GM12878 (cell line): ENCODE measurements around the gene RAB3B. TPM values are rescaled to one million over a fixed set of nuclear protein-coding genes. Genes with fewer than 3 reads are reported as not detected.

Experiments
- DPF2 ChIP-seq: fragments of 450-650 bp; IDR thresholded peaks from 2 replicates; pipeline ENCODE4 v1.6.1; 2017; ENCODE audit warnings: mild to moderate bottlenecking
- E2F8 ChIP-seq: fragments of 450-650 bp; IDR thresholded peaks from 2 replicates; pipeline ENCODE4 v1.6.1; 2018; ENCODE audit warnings: mild to moderate bottlenecking, low read depth, moderate library complexity; ENCODE audit not compliant: partially characterized antibody
- E4F1 ChIP-seq: fragments of 450-650 bp; IDR thresholded peaks from 2 replicates; pipeline ENCODE4 v1.6.1; 2018; ENCODE audit warnings: borderline replicate concordance, mild to moderate bottlenecking; ENCODE audit not compliant: partially characterized antibody
- ELK1 ChIP-seq: IDR thresholded peaks from 2 replicates; pipeline ENCODE4 v1.6.1; 2012; ENCODE audit warnings: low read depth, low read length, improper control_type of control experiment
- FOXK2 ChIP-seq: fragments of 450-650 bp; IDR thresholded peaks from 2 replicates; pipeline ENCODE4 v1.6.1; 2017; ENCODE audit warnings: mild to moderate bottlenecking, moderate library complexity
- HDGF ChIP-seq: fragments of 450-650 bp; IDR thresholded peaks from 2 replicates; pipeline ENCODE4 v1.6.1; 2016; ENCODE audit warnings: antibody characterized with exemption
- NR2F1 ChIP-seq: fragments of 450-650 bp; conservative IDR thresholded peaks from 2 replicates; pipeline ENCODE4 v1.6.1; 2017; ENCODE audit warnings: mild to moderate bottlenecking
- STAT3 ChIP-seq: IDR thresholded peaks from 2 replicates; pipeline ENCODE4 v1.6.1; 2011; ENCODE audit warnings: low read depth, low read length, improper control_type of control experiment
- ZBTB33 ChIP-seq: fragments of 450-650 bp; IDR thresholded peaks from 2 replicates; pipeline ENCODE4 v1.6.1; 2017; ENCODE audit warnings: mild to moderate bottlenecking
- ZBTB40 ChIP-seq: fragments of 450-650 bp; IDR thresholded peaks from 2 replicates; pipeline ENCODE4 v1.6.1; 2016; ENCODE audit warnings: mild to moderate bottlenecking, moderate library complexity, borderline replicate concordance
- ZNF217 ChIP-seq: fragments of 450-650 bp; IDR thresholded peaks from 2 replicates; pipeline ENCODE4 v1.6.1; 2017; ENCODE audit warnings: antibody characterized with exemption, mild to moderate bottlenecking
- ZNF274 ChIP-seq: IDR thresholded peaks from one replicate; pipeline ENCODE4 v1.8.0; 2011; ENCODE audit not compliant: insufficient read length, insufficient read depth
- ZNF592 ChIP-seq: fragments of 450-650 bp; IDR thresholded peaks from 2 replicates; pipeline ENCODE4 v1.6.1; 2017; ENCODE audit warnings: mild to moderate bottlenecking, moderate library complexity
- ZNF622 ChIP-seq: fragments of 450-650 bp; IDR thresholded peaks from 2 replicates; pipeline ENCODE4 v1.6.1; 2017; ENCODE audit warnings: mild to moderate bottlenecking, inconsistent platforms
- polyA plus RNA-seq, 11 experiments: library from polyadenylated mRNA; depleted of rRNA in 4 of 11; unstranded in 6 of 11; stranded (reverse) in 5 of 11; fragments of >200 nt; fragmentation: Nextera tagmentation in 4 of 11; fragmentation: Illumina TruSeq in 1 of 11; extraction: Ambion mirVana in 4 of 11; extraction: Trizol in 1 of 11; gene quantifications; 1 replicate in 1 of 11; 2 replicates in 10 of 11; pipeline versions ENCODE4 v1.2.1 to v1.2.3, GENCODE V29; 2011 to 2016; ENCODE audit warnings: inconsistent platforms in 2 of 11, missing spikeins in 2 of 11, low read depth in 1 of 11
- total RNA-seq, 4 experiments: library from RNA; depleted of rRNA in 3 of 4; stranded (reverse); fragments of >200 nt in 3 of 4; fragmentation: Illumina TruSeq in 1 of 4; extraction: Trizol in 1 of 4; gene quantifications; 2 replicates each; pipeline versions ENCODE4 v1.2.1 to v1.2.3, GENCODE V29; 2013 to 2021

RAB3B gene
- total and polyA plus RNA-seq, 10 of the 15 experiments (the other 5 are each of a cell fraction or from before 2014, with no cell fraction given) = 0.05 to 0.32 (median 0.24) TPM

- TF ChIP-seq E2F8 = no peak
- no peak for TF ChIP-seq FOXK2
- no peak for TF ChIP-seq ZBTB40
- TF ChIP-seq E4F1 = no peak
- TF ChIP-seq ZBTB33 = no peak
- no peak for TF ChIP-seq ZNF622
- no peak for TF ChIP-seq ZNF217
- TF ChIP-seq NR2F1 = no peak
- TF ChIP-seq ZNF274 = no peak
- TF ChIP-seq ZNF592 = no peak
- 0 out of 2 replicates have a peak, but pooled peaks have one; percentile 26 for TF ChIP-seq HDGF
- TF ChIP-seq ELK1 = no peak
- TF ChIP-seq DPF2 = no peak
- no peak for TF ChIP-seq STAT3
These were observed 37.9 kb downstream of the RAB3B start (continued) for GRCh38 chr1:51952638-51953037.
